ENCODE data around the gene NTSR2.

GRCh38 chr2:11669454-11670291 is at the start of gene NTSR2:
- no peak for TF ChIP-seq EZH2phosphoT487 (IDR thresholded peaks at IDR 0.05; ENCODE audit: borderline replicate concordance, low read depth, low read length)
- no peak for TF ChIP-seq CTCF (conservative IDR thresholded peaks at IDR 0.05; ENCODE audit: low read length)

Measured in OCI-LY7 (cell line).